Tibial artery (tissue), 4 donors: ENCODE results near the gene ATRNL1.

Experiments used
- DNase-seq, 2 donors: peaks; one replicate each; pipeline ENCODE4 v3.0.0-alpha.2; 2019
- H3K27ac ChIP-seq, 2 donors: fragments of 200-600 bp; sonication (generic) in 1 of 2; 1 replicate in 1 of 2; 2 replicates in 1 of 2; pipeline ENCODE4 v1.5.1; 2018 to 2019; ENCODE audit warnings: mild to moderate bottlenecking in 1 of 2
- H3K27me3 ChIP-seq, 2 donors: fragments of 200-600 bp; sonication (generic) in 1 of 2; one replicate each; pipeline versions ENCODE4 v1.5.1 to v1.6.0; 2016 to 2019
- H3K36me3 ChIP-seq, 3 donors: fragments of 200-600 bp; sonication (generic) in 2 of 3; one replicate each; pipeline ENCODE4 v1.5.1; 2016 to 2019; ENCODE audit warnings: mild to moderate bottlenecking in 2 of 3
- H3K4me1 ChIP-seq, 4 donors: fragments of 200-600 bp; sonication (generic) in 2 of 4; 1 replicate in 3 of 4; 2 replicates in 1 of 4; pipeline ENCODE4 v1.5.1; 2016 to 2019
- H3K4me3 ChIP-seq, 2 donors: fragments of 200-600 bp; sonication (generic) in 1 of 2; 1 replicate in 1 of 2; 2 replicates in 1 of 2; pipeline ENCODE4 v1.5.1; 2018 to 2019; ENCODE audit warnings: mild to moderate bottlenecking in 2 of 2
- H3K9me3 ChIP-seq, 3 donors: fragments of 200-600 bp; sonication (generic) in 1 of 3; one replicate each; pipeline ENCODE4 v1.5.1; 2016 to 2019
- intact Hi-C: fragments of 100-400 bp; cut with DNase I; formaldehyde crosslinking; loops from one replicate; pipeline ENCODE4 v1.15.0; 2023; ENCODE audit warnings: low total_unique reads
- TF ChIP-seq, protein P1 (sequence below), 2 experiments: fragments of 200-600 bp in 1 of 2; fragments of 450-650 bp in 1 of 2; IDR thresholded peaks; one replicate each; pipeline ENCODE4 v1.5.1; 2017 to 2019; ENCODE audit warnings: antibody characterized with exemption in 2 of 2, mild to moderate bottlenecking in 1 of 2, moderate library complexity in 1 of 2

Gene ATRNL1

DNA sequence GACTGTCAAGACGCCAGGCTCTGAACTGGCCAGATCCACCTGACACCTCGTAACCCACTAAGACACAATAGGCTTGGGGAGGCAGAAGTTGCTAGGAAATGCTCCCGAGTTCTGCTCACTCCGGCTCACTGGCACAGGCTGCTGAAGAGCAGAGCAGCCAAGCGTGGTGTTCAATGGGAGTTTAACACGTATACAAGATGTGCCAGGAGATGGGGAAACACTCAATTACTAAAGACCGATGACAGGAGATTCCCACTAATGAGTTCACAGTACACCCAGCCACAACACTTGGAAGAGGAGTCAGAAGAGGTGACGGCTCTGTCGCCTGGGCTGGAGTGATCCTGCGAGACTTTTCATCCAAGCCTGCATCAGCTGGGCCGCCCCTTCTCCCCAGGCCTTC, 876.4 kb downstream of the ATRNL1 start:
- TF ChIP-seq, protein P1, sequence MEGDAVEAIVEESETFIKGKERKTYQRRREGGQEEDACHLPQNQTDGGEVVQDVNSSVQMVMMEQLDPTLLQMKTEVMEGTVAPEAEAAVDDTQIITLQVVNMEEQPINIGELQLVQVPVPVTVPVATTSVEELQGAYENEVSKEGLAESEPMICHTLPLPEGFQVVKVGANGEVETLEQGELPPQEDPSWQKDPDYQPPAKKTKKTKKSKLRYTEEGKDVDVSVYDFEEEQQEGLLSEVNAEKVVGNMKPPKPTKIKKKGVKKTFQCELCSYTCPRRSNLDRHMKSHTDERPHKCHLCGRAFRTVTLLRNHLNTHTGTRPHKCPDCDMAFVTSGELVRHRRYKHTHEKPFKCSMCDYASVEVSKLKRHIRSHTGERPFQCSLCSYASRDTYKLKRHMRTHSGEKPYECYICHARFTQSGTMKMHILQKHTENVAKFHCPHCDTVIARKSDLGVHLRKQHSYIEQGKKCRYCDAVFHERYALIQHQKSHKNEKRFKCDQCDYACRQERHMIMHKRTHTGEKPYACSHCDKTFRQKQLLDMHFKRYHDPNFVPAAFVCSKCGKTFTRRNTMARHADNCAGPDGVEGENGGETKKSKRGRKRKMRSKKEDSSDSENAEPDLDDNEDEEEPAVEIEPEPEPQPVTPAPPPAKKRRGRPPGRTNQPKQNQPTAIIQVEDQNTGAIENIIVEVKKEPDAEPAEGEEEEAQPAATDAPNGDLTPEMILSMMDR (IDR thresholded peaks at IDR 0.05) = no peak
- no peaks in the 10 kb centered on the region for H3K9me3 ChIP-seq
- H3K4me1 ChIP-seq = peaks cover 0 to 5% (median 3%) of the 10 kb centered on the region in 4 donors
- intact Hi-C loops = no loop called here
- H3K27me3 ChIP-seq = no peaks in the 10 kb centered on the region
- no peak overlapping the region for H3K27ac ChIP-seq
- no peaks in the 10 kb centered on the region for H3K36me3 ChIP-seq
- H3K4me3 ChIP-seq = no peak overlapping the region
- no peak for DNase-seq

GRCh38 chr10:115971921-115972320, 878.8 kb downstream of the ATRNL1 start:
- TF ChIP-seq, protein P1 (IDR thresholded peaks at IDR 0.05) = no peak
- H3K9me3 ChIP-seq = no peaks in the 10 kb centered on the region
- H3K36me3 ChIP-seq = no peaks in the 10 kb centered on the region
- no peak overlapping the region for H3K4me3 ChIP-seq
- peaks cover 0 to 16% (median 8%) of the 10 kb centered on the region in 4 donors for H3K4me1 ChIP-seq
- intact Hi-C loops = no loop called here
- DNase-seq = no peak
- H3K27me3 ChIP-seq = no peaks in the 10 kb centered on the region
- no peak overlapping the region for H3K27ac ChIP-seq

DNA sequence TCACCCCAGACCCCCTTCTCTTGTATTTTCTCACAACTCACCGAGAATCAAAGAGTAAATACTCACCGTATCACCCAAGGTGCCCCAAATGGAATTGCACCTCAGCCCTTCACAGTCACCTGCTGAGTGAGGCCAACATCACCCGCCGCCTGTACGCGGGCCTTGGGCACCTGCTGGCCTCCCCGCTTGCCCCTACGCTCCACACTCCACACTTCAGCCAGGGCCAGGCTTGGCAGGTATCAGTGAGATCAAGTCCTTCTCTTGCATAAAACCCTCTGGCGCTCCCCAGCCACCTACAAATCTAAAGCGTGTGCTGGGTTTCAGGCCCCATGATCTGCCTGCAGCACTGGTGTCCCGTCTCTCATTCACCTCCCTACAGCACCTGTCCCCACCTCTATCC, 879.3 kb downstream of the ATRNL1 start:
- DNase-seq = no peak
- no peaks in the 10 kb centered on the region for H3K9me3 ChIP-seq
- H3K27me3 ChIP-seq = no peaks in the 10 kb centered on the region
- intact Hi-C loops = no loop called here
- no peaks in the 10 kb centered on the region for H3K36me3 ChIP-seq
- no peak overlapping the region for H3K27ac ChIP-seq
- TF ChIP-seq, protein P1 (IDR thresholded peaks at IDR 0.05) = no peak
- H3K4me1 ChIP-seq = peaks cover 0 to 16% (median 8%) of the 10 kb centered on the region in 4 donors
- no peak overlapping the region for H3K4me3 ChIP-seq

- H3K4me1 ChIP-seq = peaks cover 0 to 16% (median 8%) of the 10 kb centered on the region in 4 donors
- H3K27ac ChIP-seq = peak overlapping the region; percentile 60 to 66
- intact Hi-C loops = no loop called here
These were observed 881.2 kb downstream of the ATRNL1 start for GRCh38 chr10:115974351-115974750.

DNA sequence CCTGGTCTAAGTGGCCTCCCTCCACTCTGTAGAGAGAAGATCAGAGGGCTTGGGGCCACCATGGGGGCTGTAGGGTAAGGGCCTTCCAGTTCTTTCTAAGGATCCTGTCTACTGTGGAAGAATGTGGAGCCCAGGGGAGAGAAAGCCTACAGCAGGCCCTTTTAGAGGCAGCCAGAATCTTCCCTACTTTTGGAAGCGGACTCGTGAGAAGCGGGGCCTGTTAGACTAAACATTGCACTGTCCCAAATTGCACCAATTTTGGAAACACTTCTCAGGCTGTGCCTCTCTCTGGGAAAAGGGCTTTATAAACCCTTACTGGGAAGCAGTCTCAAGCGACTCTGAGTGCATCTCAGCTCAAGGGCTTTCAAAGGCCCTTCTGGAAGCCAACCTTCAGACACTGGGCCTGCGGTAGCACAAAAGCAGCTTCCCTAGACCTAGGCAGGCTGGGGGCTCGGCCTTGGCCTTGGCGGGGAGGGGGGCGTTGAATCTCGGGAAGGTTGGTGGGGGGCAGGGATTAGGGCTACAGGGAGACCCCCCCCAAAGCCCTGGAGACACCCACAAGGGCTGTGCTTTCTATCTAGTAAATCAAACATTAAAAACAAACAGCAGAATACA, 881.8 kb downstream of the ATRNL1 start:
- peaks cover 0 to 16% (median 8%) of the 10 kb centered on the region in 4 donors for H3K4me1 ChIP-seq
- H3K9me3 ChIP-seq = no peaks in the 10 kb centered on the region
- TF ChIP-seq, protein P1 (IDR thresholded peaks at IDR 0.05) = no peak
- H3K27ac ChIP-seq = peak overlapping the region; percentile 60 to 66
- no peaks in the 10 kb centered on the region for H3K36me3 ChIP-seq
- DNase-seq = no peak
- H3K4me3 ChIP-seq = no peak overlapping the region
- no peaks in the 10 kb centered on the region for H3K27me3 ChIP-seq
- intact Hi-C loops = no loop called here

More at GRCh38 chr10:115974351-115974750, 881.2 kb downstream of the ATRNL1 start:
- no peak for DNase-seq
- Histone ChIP-seq H3K36me3 (no peaks in the 10 kb centered on the region), H3K4me3 (no peak overlapping the region), H3K27me3 (no peaks in the 10 kb centered on the region), H3K9me3 (no peaks in the 10 kb centered on the region)
- TF ChIP-seq, protein P1 (IDR thresholded peaks at IDR 0.05) = no peak
